ENCODE measurements around the gene LY86.

Gene LY86

GRCh38 chr6:6570929-6571671, 17.4 kb upstream of the LY86 start:
- no peak for DNase-seq

GRCh38 chr6:6575143-6575542, 13.4 kb upstream of the LY86 start:
- DNase-seq = no peak

- no peak for DNase-seq
Measured at GRCh38 chr6:6577735-6578134, 10.8 kb upstream of the LY86 start.

- DNase-seq = no peak
Measured at GRCh38 chr6:6579281-6579680, 9.2 kb upstream of the LY86 start.

- no peak for DNase-seq
Measured at GRCh38 chr6:6580225-6580856, 8.2 kb upstream of the LY86 start.

GRCh38 chr6:6581054-6581453, 7.5 kb upstream of the LY86 start:
- no peak for DNase-seq

GRCh38 chr6:6582131-6582530, 6.4 kb upstream of the LY86 start:
- no peak for DNase-seq

- peak in 1 of 2 experiments; percentile 6 for DNase-seq
Measured at GRCh38 chr6:6583836-6584235, 4.7 kb upstream of the LY86 start.

GRCh38 chr6:6584310-6585002, 4.1 kb upstream of the LY86 start:
- DNase-seq = peak in 1 of 2 experiments; percentile 12

GRCh38 chr6:6585003-6585311, 3.6 kb upstream of the LY86 start:
- DNase-seq = no peak

GRCh38 chr6:6586167-6586566, 2.4 kb upstream of the LY86 start:
- no peak for DNase-seq

- DNase-seq = no peak
Measured at GRCh38 chr6:6586671-6587526, 1.6 kb upstream of the LY86 start.

- no peak for DNase-seq
Measured at GRCh38 chr6:6587696-6588063, 840 bp upstream of the LY86 start.

GRCh38 chr6:6588924-6589709, 597 bp downstream of the LY86 start:
- DNase-seq = no peak

- no peak for DNase-seq
Measured at GRCh38 chr6:6590530-6590929, 2.0 kb downstream of the LY86 start.

- DNase-seq = no peak
Measured at GRCh38 chr6:6591778-6592465, 3.4 kb downstream of the LY86 start.

- no peak for DNase-seq
Measured at GRCh38 chr6:6592826-6593475, 4.4 kb downstream of the LY86 start.

- DNase-seq = peak in 1 of 2 experiments; percentile 7
Measured at GRCh38 chr6:6593867-6594468, 5.4 kb downstream of the LY86 start.

- no peak for DNase-seq
Measured at GRCh38 chr6:6595025-6595424, 6.5 kb downstream of the LY86 start.

GRCh38 chr6:6595952-6596351, 7.4 kb downstream of the LY86 start:
- no peak for DNase-seq
